Rectal smooth muscle tissue (tissue), 1 donor: Measurements from ENCODE around the gene TRANK1.
A peak's percentile ranks its signal among the peaks of the same experiment; 100 is the strongest.

Experiments used
- H3K27ac ChIP-seq: one replicate; pipeline ENCODE4 v1.7.0; 2013; ENCODE audit warnings: low read depth, low read length, inconsistent platforms
- H3K27me3 ChIP-seq: one replicate; pipeline ENCODE4 v1.7.0; 2013; ENCODE audit warnings: low read length; ENCODE audit not compliant: control insufficient read depth, insufficient read depth
- H3K36me3 ChIP-seq: one replicate; pipeline ENCODE4 v1.7.0; 2013; ENCODE audit warnings: low read length; ENCODE audit not compliant: control insufficient read depth, insufficient read depth
- H3K4me1 ChIP-seq: one replicate; pipeline ENCODE4 v1.7.0; 2013; ENCODE audit warnings: low read length; ENCODE audit not compliant: control insufficient read depth, insufficient read depth
- H3K4me3 ChIP-seq: one replicate; pipeline ENCODE4 v1.7.0; 2013; ENCODE audit warnings: low read length
- H3K9ac ChIP-seq: one replicate; pipeline ENCODE4 v1.7.0; 2013; ENCODE audit warnings: low read length

Gene TRANK1

GRCh38 chr3:36944641-36945270 lies at the start of gene TRANK1:
Gene TRANK1 (minus strand): TSS chr3:36945054. CDS start chr3:36944809, 245 bp downstream.
- Histone ChIP-seq H3K36me3 (no peaks in the 10 kb centered on the region), H3K9ac (peak within 1 kb of the TSS; percentile 61), H3K4me1 (no peaks in the 10 kb centered on the region), H3K27ac (peak within 1 kb of the TSS; percentile 54), H3K4me3 (peak within 1 kb of the TSS; percentile 51), H3K27me3 (no peaks in the 10 kb centered on the region)

- peak within 1 kb of the TSS; percentile 89 for H3K4me3 ChIP-seq
- peak within 1 kb of the TSS; percentile 100 for H3K27ac ChIP-seq
- H3K4me1 ChIP-seq, result peaks cover 32% of the 10 kb centered on the region
- peaks cover 7% of the 10 kb centered on the region for H3K36me3 ChIP-seq
- H3K27me3 ChIP-seq, result no peaks in the 10 kb centered on the region
- H3K9ac ChIP-seq, result peak within 1 kb of the TSS; percentile 92
Observed at GRCh38 chr3:36993326-36994283, 48.8 kb upstream of the TRANK1 start, which contains the start of gene MLH1. Gene MLH1 (plus strand): TSS chr3:36993518. CDS start chr3:36993548, 30 bp downstream.

GRCh38 chr3:36992806-36993325 lies 48.0 kb upstream of the TRANK1 start, which contains the start of gene EPM2AIP1:
Gene EPM2AIP1 (minus strand): TSS chr3:36993131. CDS start chr3:36993077, 54 bp downstream.
- Histone ChIP-seq H3K27me3 (no peaks in the 10 kb centered on the region), H3K4me3 (peak within 1 kb of the TSS; percentile 89), H3K9ac (peak within 1 kb of the TSS; percentile 92), H3K27ac (peak within 1 kb of the TSS; percentile 100), H3K36me3 (peaks cover 7% of the 10 kb centered on the region), H3K4me1 (peaks cover 36% of the 10 kb centered on the region)

GRCh38 chr3:36991923-36992805 lies 47.3 kb upstream of the TRANK1 start:
- Histone ChIP-seq H3K4me1 (peaks cover 36% of the 10 kb centered on the region), H3K27ac (peak overlapping the region; percentile 97), H3K36me3 (peaks cover 4% of the 10 kb centered on the region), H3K27me3 (no peaks in the 10 kb centered on the region), H3K4me3 (peak overlapping the region; percentile 89), H3K9ac (peak overlapping the region; percentile 92)

- no peaks in the 10 kb centered on the region for H3K27me3 ChIP-seq
- H3K9ac ChIP-seq, result no peak overlapping the region
Observed at GRCh38 chr3:36991147-36991546, 46.3 kb upstream of the TRANK1 start.

GRCh38 chr3:36989568-36989967 lies 44.7 kb upstream of the TRANK1 start:
- H3K4me3 ChIP-seq, result peak overlapping the region; percentile 2

More at GRCh38 chr3:36991147-36991546, 46.3 kb upstream of the TRANK1 start:
- Histone ChIP-seq H3K4me1 (peaks cover 36% of the 10 kb centered on the region), H3K27ac (no peak overlapping the region), H3K36me3 (peaks cover 2% of the 10 kb centered on the region), H3K4me3 (peak overlapping the region; percentile 89)

GRCh38 chr3:36989005-36989404 lies 44.2 kb upstream of the TRANK1 start:
- H3K27me3 ChIP-seq, result no peaks in the 10 kb centered on the region
- peaks cover 10% of the 10 kb centered on the region for H3K36me3 ChIP-seq
- peaks cover 31% of the 10 kb centered on the region for H3K4me1 ChIP-seq
- peak overlapping the region; percentile 2 for H3K4me3 ChIP-seq
- H3K9ac ChIP-seq, result no peak overlapping the region
- no peak overlapping the region for H3K27ac ChIP-seq

More at GRCh38 chr3:36989568-36989967, 44.7 kb upstream of the TRANK1 start:
- H3K4me1 ChIP-seq, result peaks cover 36% of the 10 kb centered on the region
- no peak overlapping the region for H3K27ac ChIP-seq
- no peak overlapping the region for H3K9ac ChIP-seq
- H3K27me3 ChIP-seq, result no peaks in the 10 kb centered on the region
- H3K36me3 ChIP-seq, result peaks cover 7% of the 10 kb centered on the region

- no peak overlapping the region for H3K4me3 ChIP-seq
- peaks cover 28% of the 10 kb centered on the region for H3K4me1 ChIP-seq
- no peaks in the 10 kb centered on the region for H3K27me3 ChIP-seq
- peaks cover 13% of the 10 kb centered on the region for H3K36me3 ChIP-seq
- no peak overlapping the region for H3K9ac ChIP-seq
- no peak overlapping the region for H3K27ac ChIP-seq
Observed at GRCh38 chr3:36988356-36988755, 43.5 kb upstream of the TRANK1 start.

- H3K27me3 ChIP-seq, result no peaks in the 10 kb centered on the region
- no peak overlapping the region for H3K4me3 ChIP-seq
- H3K9ac ChIP-seq, result no peak overlapping the region
- no peak overlapping the region for H3K27ac ChIP-seq
- peaks cover 16% of the 10 kb centered on the region for H3K36me3 ChIP-seq
- H3K4me1 ChIP-seq, result no peaks in the 10 kb centered on the region
Observed at GRCh38 chr3:36981006-36981405, 36.2 kb upstream of the TRANK1 start.

GRCh38 chr3:36973139-36973538 lies 28.3 kb upstream of the TRANK1 start:
- Histone ChIP-seq H3K27ac (no peak overlapping the region), H3K36me3 (no peaks in the 10 kb centered on the region), H3K27me3 (no peaks in the 10 kb centered on the region), H3K4me1 (no peaks in the 10 kb centered on the region), H3K4me3 (no peak overlapping the region), H3K9ac (no peak overlapping the region)

GRCh38 chr3:36972163-36972562 lies 27.3 kb upstream of the TRANK1 start:
- Histone ChIP-seq H3K4me1 (no peaks in the 10 kb centered on the region), H3K9ac (no peak overlapping the region), H3K27me3 (no peaks in the 10 kb centered on the region), H3K27ac (no peak overlapping the region), H3K4me3 (no peak overlapping the region), H3K36me3 (no peaks in the 10 kb centered on the region)
